GM12873 (cell line): ENCODE data around the gene PACS2.

Source experiments
- TF ChIP-seq, protein P1 (sequence below): IDR thresholded peaks from 2 replicates; pipeline ENCODE4 v1.5.1; 2012; ENCODE audit warnings: low read depth, mild to moderate bottlenecking, moderate library complexity, low read length, control low read depth; ENCODE audit not compliant: insufficient read depth; ENCODE audit errors: missing control alignments

PACS2 gene

GRCh38 chr14:105432657-105433056 is 118.1 kb downstream of the PACS2 start:
- TF ChIP-seq, protein P1, sequence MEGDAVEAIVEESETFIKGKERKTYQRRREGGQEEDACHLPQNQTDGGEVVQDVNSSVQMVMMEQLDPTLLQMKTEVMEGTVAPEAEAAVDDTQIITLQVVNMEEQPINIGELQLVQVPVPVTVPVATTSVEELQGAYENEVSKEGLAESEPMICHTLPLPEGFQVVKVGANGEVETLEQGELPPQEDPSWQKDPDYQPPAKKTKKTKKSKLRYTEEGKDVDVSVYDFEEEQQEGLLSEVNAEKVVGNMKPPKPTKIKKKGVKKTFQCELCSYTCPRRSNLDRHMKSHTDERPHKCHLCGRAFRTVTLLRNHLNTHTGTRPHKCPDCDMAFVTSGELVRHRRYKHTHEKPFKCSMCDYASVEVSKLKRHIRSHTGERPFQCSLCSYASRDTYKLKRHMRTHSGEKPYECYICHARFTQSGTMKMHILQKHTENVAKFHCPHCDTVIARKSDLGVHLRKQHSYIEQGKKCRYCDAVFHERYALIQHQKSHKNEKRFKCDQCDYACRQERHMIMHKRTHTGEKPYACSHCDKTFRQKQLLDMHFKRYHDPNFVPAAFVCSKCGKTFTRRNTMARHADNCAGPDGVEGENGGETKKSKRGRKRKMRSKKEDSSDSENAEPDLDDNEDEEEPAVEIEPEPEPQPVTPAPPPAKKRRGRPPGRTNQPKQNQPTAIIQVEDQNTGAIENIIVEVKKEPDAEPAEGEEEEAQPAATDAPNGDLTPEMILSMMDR = no peak

GRCh38 chr14:105433161-105433605 is 118.6 kb downstream of the PACS2 start:
- TF ChIP-seq, protein P1 = no peak

GRCh38 chr14:105436402-105436801 is 121.9 kb downstream of the PACS2 start:
- TF ChIP-seq, protein P1 = no peak

DNA sequence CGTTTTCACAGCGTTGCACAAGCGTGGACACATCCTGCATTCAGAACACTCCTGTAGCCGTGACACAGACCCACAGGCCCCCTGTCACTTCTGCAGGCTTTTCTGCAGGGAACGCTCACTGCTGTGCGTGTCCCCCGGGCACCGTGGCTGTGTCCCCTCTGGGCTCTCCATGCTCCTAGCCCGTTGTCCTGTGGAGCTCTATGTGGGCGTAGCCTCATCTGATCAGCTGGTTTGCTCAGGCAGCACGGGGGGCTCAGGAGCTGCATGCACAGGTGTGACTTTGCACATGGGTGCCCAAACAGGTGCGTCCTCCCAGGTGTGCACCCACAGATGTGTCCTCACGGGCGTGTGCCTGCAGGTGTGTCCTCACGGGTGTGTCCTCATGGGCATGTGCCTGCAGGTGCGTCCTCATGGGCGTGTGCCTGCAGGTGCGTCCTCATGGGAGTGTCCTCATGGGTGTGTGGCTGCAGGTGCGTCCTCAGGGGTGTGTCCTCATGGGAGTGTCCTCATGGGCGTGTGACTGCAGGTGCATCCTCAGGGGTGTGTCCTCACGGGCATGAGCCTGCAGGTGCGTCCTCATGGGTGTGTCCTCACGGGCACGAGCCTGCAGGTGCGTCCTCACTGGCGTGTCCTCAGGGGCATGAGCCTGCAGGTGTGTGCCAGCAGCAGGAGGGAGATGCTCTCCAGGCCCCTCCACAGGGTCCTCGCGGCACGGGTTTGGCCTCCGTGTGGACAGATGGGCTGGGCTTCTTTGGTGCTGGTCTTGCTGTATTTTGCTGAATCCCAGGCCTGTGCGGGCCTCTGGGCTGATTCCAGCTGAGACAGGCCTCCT is 122.6 kb downstream of the PACS2 start:
- TF ChIP-seq, protein P1 = no peak

DNA sequence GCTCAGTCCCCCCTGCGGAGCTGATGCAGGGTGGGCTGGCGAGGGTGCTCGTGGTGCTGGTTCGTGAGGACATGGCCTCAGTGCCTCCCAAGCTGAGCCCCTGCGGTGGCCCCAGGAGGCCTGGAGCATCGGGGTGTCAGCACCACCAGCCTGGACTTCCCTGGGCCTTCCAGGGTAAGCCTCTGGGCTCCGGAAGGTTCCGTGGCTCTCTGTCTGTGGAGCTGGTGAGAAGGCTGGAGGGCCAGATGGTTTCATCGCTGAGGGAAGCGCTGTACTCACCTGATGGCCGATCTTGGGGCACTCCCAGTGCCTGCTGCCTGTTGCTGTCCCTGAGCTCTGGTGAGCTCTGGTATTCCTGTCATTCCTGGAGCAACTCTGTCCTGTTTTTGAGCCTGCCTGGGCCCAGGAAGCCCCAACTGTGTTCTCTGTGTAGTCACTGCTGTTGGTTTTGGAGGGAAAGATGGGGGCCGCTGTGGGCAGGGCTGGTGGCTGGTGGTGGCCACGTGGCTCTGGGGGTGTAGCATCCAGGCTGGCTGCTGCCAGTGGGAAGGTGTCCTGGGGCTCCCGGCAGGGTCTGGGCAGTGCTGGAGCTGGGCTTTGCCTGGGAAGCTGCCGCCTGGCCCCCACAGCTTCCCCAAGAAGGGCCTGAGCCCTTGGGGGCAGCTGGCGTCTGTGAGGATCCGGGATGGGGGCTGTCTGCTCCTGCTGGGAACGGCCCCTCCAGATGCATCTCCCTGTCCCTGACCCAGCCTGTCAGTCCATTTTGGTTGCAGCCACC is 123.4 kb downstream of the PACS2 start:
- TF ChIP-seq, protein P1 = no peak

GRCh38 chr14:105439179-105439578 is 124.6 kb downstream of the PACS2 start:
- TF ChIP-seq, protein P1 = no peak

DNA sequence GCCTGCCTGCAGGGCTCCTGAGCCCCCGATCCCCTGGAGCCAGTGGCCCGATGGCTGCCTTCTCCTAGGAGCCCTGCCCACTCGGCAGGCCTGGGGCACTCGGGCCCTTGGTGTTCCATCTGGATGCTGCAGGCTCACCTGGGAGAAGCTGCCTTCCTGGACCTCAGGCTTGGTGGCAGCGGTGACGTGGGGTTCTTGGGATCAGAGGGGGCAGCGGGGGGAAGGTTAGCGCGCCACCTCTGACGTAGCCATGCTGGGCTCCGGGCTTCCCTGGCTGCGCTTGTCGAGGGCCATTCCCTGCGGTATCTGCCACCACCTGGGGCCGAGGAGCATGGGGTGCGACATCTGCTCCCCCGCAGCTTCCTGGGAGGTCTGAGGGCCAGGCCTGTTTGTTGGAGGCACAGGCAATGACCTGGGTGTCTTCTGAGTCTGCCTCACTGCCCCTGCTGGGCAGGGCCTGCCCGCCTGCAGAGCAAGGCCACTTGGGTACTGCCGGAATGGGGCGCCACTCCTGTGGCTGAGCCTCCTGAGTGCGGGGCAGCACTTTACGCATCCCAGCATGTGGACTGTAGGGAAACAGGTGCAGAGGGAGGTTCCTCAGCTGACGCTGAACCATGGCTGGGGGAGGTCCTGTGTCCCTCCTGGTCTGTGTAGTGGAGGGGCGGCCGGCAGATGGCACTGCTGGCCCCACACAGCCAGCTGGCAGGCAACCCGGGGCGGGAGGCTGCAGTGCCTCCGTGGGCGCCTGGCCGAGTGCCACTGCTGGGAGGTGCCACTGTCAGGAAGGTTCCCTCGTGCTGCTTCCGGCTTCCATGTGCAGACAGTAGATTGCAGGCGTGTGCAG is 125.4 kb downstream of the PACS2 start:
- TF ChIP-seq, protein P1 = no peak
